Measurements from ENCODE around the gene DIP2C. TPM values are rescaled to one million over a fixed set of nuclear protein-coding genes. Genes with fewer than 3 reads are reported as not detected.
A peak's percentile ranks its signal among the peaks of the same experiment; 100 is the strongest.

Gene DIP2C
- total RNA-seq, 2 experiments from 2014 or later: 2.0 to 2.3 TPM

DNA sequence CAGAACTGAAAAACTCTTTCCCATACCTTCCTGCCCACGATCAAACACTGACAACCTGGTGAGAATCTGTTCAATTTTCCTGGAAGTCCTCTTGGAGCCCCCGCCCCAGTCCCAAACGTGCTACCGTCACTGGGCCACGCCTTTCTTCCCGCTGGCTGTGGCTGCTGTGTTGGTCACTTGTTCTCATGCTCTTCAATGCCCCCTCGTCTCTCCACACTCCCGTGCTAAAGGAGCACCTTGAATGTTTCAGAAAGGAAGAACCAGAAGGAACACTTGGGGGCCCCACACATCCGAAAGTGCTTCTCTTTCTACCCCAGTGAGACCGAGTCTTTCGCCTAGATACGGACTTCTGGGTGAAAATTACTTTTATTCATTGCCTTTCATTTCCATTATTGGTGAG lies 215.1 kb downstream of the DIP2C start:
- Mint-ChIP-seq H3K27me3 (peaks cover 6% of the 10 kb centered on the region), H3K27ac (no peak overlapping the region), H3K36me3 (ENCODE audit: low read depth) (peaks cover 9% of the 10 kb centered on the region), H3K9me3 (peaks cover 12% of the 10 kb centered on the region), H3K4me3 (no peak overlapping the region), H3K4me1 (peaks cover 27% of the 10 kb centered on the region)
- CTCF ChIA-PET: no interaction called here
- POLR2A ChIA-PET: no interaction called here
- no peak for DNase-seq

DNA sequence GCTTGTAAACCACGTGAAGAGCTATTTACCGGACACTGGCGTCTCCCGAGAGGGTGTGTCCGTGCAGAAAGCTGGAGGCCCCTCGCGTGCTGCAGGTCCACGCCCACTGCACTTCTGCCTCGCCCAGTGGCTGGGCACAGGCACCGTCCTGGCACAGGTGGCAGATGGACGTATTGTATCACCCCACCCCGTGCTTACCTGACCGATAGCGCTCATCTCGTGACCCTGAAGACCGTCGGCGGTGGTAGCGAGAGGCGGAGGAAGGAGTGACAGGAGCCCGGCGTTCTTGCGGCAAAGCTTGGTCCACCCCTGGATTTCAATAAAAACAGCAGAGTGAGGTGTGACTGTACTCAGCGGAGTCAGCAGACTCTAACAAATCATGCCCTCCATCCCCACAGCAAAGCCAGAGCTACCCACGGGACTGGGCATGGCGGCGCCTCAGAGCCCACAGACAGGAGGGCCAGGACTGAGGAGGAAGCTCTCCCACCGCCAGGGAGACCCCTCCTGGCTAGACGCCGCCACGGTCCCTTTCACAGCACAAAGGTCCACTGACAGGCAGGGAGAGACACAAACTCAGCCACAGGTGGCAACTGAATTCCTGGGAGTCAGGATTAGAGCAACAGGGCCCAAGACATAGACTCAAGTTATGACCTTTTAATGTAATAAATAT lies 217.1 kb downstream of the DIP2C start:
- H3K27ac Mint-ChIP-seq: no peak overlapping the region
- peaks cover 33% of the 10 kb centered on the region for H3K4me1 Mint-ChIP-seq
- POLR2A ChIA-PET: no interaction called here
- H3K27me3 Mint-ChIP-seq: peaks cover 6% of the 10 kb centered on the region
- CTCF ChIA-PET: interaction anchor here (1.0 kb wide), 1 partner anchor 13 kb away, joined by 4 read pairs; no protein-coding TSS in a partner anchor
- H3K9me3 Mint-ChIP-seq: peaks cover 10% of the 10 kb centered on the region
- no peak for DNase-seq
- H3K4me3 Mint-ChIP-seq: no peak overlapping the region
- H3K36me3 Mint-ChIP-seq (ENCODE audit: low read depth): peaks cover 12% of the 10 kb centered on the region

DNA sequence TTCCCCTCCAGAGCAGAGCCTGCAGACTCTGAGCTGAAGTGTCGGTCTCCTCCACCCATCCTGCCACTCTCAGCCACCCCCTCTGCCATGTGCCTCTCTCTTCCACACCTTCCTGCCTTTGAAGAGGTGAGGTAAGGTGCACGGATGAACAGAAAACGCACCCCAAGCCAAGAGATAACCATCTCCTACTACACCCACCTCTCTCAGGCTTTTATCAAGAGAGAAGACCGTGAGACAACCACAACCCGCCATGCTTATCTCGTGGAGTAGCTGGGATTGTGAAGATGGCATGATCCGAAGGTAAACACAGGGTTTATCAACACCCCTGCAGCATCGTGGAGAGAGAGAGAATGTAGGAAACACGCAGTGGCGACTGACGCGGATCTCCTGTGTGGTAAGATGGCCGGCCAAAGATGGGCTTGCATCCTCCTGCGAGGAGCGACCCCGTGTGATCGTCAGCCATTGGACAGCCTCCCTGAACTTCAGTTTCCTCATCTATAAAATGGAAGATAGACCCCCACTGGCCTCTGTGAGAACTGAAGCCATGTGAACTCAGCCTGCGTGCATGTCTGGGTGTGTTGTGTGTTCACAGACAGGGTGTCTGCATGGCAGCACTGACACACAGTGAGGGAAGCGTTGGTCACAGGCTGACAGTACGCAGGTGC lies 219.0 kb downstream of the DIP2C start:
- peak; percentile 63 for DNase-seq
- ChIA-PET CTCF (no interaction called here), POLR2A (no interaction called here)
- Mint-ChIP-seq H3K27me3 (peaks cover 6% of the 10 kb centered on the region), H3K36me3 (ENCODE audit: low read depth) (peaks cover 7% of the 10 kb centered on the region), H3K4me3 (peak overlapping the region; percentile 55), H3K9me3 (peaks cover 6% of the 10 kb centered on the region), H3K4me1 (peaks cover 30% of the 10 kb centered on the region), H3K27ac (peak overlapping the region; percentile 87)

DNA sequence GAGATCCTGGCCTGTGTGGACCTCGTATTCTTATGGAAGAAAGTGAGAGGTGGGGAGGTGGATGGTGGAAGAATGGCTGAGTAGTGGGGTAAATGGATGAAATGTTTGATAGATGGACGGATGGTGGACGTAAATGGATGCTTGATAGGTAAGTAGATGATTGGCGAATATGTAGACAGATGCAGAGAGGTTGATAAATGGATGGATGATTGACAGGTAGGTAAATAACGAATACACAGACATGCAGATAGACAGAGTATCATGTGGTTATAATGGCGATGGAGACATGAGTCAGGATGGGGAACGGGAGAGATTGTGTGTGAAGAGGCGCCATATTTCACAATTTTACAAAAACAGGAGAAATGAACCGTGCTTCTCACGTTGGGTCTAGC lies 219.5 kb downstream of the DIP2C start:
- CTCF ChIA-PET: no interaction called here
- no peak for DNase-seq
- H3K27me3 Mint-ChIP-seq: peaks cover 6% of the 10 kb centered on the region
- H3K27ac Mint-ChIP-seq: peak overlapping the region; percentile 87
- no peak overlapping the region for H3K4me3 Mint-ChIP-seq
- peaks cover 7% of the 10 kb centered on the region for H3K36me3 Mint-ChIP-seq (ENCODE audit: low read depth)
- POLR2A ChIA-PET: no interaction called here
- H3K9me3 Mint-ChIP-seq: peaks cover 4% of the 10 kb centered on the region
- peaks cover 30% of the 10 kb centered on the region for H3K4me1 Mint-ChIP-seq

DNA sequence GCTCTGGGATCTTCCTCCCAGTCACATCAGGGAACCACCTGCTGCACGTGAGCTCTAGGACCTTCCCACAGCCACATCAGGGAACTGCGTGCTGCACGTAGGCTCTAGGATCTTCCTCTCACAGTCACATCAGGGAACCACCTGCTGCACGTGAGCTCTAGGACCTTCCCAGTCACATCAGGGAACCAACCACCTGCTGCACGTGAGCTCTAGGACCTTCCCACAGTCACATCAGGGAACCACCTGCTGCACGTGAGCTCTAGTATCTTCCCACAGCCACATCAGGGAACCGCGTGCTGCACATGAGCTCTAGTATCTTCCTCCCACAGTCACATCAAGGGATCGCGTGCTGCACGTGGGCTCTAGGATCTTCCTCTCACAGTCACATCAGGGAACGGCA lies 229.7 kb downstream of the DIP2C start:
- Mint-ChIP-seq H3K9me3 (peaks cover 6% of the 10 kb centered on the region), H3K27ac (no peak overlapping the region), H3K27me3 (peaks cover 18% of the 10 kb centered on the region), H3K36me3 (ENCODE audit: low read depth) (peaks cover 10% of the 10 kb centered on the region), H3K4me1 (peaks cover 6% of the 10 kb centered on the region), H3K4me3 (no peak overlapping the region)
- no peak for DNase-seq
- ChIA-PET POLR2A (no interaction called here), CTCF (interaction anchor here (0.8 kb wide), 2 partner anchors 9 to 13 kb away, joined by 3 to 4 read pairs; no protein-coding TSS in a partner anchor)

DNA sequence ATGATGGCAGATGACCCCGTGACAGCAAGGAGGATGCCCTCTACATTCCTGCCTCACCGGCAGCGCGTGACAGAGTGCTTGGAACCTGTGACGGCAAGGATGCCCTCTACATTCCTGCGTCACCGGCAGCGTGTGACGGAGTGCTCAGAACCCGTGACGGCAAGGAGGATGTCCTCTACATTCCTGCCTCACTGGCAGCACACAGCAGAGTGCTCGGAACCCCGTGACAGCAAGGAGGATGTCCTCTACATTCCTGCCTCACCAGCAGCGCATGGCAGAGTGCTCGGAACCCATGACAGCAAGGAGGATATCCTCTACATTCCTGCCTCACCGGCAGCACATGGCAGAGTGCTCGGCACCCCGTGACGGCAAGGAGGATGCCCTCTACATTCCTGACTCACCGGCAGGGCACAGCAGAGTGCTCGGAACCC lies 231.0 kb downstream of the DIP2C start:
- no peak overlapping the region for H3K27ac Mint-ChIP-seq

DNA sequence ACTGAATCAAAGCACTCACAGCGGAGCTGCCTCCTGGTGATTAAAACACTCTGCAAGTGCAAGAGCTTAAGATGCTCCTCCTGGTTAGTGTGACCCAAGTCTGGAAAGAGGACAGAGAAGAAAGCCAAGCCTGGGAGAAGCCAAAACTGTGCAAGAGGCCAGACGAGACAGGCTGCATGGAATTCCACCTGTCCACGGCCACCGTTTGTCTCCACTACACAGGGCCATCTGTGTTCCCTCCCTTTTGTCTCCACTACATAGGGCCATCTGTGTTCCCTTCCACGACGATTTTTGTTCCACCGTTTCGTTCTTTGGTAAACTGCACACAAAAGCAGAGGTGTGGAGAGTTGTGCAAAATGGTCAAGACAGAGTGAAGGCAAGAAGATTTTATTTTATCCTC lies 233.0 kb downstream of the DIP2C start:
- peaks cover 22% of the 10 kb centered on the region for H3K4me1 Mint-ChIP-seq
- POLR2A ChIA-PET: no interaction called here
- DNase-seq: no peak
- peaks cover 4% of the 10 kb centered on the region for H3K9me3 Mint-ChIP-seq
- peaks cover 7% of the 10 kb centered on the region for H3K27me3 Mint-ChIP-seq
- peaks cover 2% of the 10 kb centered on the region for H3K36me3 Mint-ChIP-seq (ENCODE audit: low read depth)
- peak overlapping the region; percentile 32 for H3K27ac Mint-ChIP-seq
- no peak overlapping the region for H3K4me3 Mint-ChIP-seq
- CTCF ChIA-PET: no interaction called here

More for the DNA sequence above, 231.0 kb downstream of the DIP2C start:
- Mint-ChIP-seq H3K4me3 (no peak overlapping the region), H3K9me3 (peaks cover 7% of the 10 kb centered on the region), H3K36me3 (ENCODE audit: low read depth) (peaks cover 4% of the 10 kb centered on the region), H3K4me1 (peaks cover 9% of the 10 kb centered on the region), H3K27me3 (peaks cover 13% of the 10 kb centered on the region)
- ChIA-PET POLR2A (no interaction called here), CTCF (no interaction called here)
- no peak for DNase-seq

DNA sequence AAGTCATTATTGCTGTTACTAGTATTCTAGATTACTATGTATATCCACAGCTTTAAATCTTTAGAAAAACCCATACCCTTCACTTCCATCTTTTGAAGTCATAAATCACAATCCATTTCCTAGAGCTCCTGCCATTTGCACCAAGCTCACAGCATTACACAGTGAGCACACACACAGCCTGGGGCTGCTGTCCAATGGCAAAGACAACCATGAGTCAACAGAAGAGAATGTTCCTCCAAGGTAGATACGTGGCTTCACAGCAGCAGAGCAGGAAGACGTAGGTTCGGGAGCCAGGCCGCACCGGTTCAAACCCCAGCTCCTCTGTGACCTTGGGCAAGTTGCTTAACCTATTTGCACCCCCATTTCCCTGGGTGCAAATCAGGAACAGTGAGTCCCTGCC lies 234.6 kb downstream of the DIP2C start:
- ChIA-PET POLR2A (no interaction called here), CTCF (no interaction called here)
- Mint-ChIP-seq H3K4me1 (peaks cover 38% of the 10 kb centered on the region), H3K9me3 (peaks cover 4% of the 10 kb centered on the region), H3K4me3 (no peak overlapping the region), H3K36me3 (ENCODE audit: low read depth) (peaks cover 2% of the 10 kb centered on the region), H3K27ac (peak overlapping the region; percentile 78), H3K27me3 (peaks cover 4% of the 10 kb centered on the region)
- no peak for DNase-seq

DNA sequence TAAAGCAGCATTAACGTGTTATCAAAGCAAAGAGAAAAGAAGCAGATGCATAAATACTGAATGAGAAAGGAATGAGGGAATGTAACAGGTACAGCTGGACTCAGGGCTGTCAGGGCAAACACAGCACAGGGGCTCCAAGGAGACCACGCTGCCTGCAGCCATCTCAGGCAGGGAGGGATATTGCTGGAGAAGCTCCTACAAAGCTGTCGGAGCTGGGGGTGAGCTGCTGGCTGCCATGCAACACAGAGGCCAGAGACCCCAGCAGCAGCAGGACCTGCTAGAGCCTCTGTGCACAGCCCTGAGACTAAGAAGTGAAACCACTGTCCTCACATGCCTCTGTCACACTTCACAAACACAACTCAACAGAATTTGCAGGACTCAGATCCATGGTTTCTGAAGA lies 235.8 kb downstream of the DIP2C start:
- POLR2A ChIA-PET: no interaction called here
- Mint-ChIP-seq H3K27me3 (peaks cover 4% of the 10 kb centered on the region), H3K27ac (no peak overlapping the region), H3K4me3 (no peak overlapping the region), H3K36me3 (ENCODE audit: low read depth) (peaks cover 2% of the 10 kb centered on the region), H3K9me3 (peaks cover 4% of the 10 kb centered on the region), H3K4me1 (peaks cover 43% of the 10 kb centered on the region)
- DNase-seq: no peak
- CTCF ChIA-PET: no interaction called here

DNA sequence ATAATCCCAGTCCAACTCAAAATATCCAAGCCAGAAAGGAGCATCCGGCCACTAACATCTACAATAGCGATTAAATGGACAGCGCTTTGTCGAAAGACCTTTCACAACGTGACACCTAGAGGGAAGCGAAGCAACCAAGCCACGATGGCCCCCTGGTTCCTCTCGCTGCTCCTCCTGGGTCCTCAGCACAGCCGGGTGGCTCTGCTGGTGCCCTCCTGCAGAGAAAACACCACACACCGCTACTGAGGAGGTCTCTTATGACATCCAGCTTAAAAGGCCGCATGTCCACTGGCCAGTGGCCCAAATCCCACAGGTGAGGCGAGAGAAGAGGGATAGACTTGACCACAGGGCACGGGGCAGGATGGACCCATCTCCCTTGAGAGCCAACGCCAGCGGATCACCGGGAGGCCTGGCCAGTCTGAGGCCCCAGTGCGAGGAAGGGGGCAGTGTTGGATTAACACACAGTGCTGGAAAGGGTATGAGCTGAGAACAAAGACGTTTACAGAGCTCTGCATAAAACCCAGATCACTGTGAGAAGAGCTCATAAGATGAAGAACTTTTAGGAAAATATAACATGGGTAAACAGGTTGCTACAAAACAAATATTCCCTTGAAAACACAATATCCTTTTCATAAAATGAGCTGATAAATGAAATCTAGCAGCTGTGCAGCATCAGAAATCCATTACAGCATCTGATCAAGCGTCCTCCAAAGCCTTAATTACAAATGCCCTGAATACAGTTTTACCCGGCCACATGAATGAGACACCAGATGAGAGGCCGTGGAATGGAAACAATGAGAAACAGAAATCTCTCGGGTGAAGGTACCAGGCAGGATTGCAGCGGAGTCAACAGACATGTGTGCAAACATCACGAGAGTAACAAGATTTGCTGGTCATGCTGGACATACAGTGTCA lies 236.7 kb downstream of the DIP2C start:
- ChIA-PET CTCF (no interaction called here), POLR2A (no interaction called here)
- H3K27me3 Mint-ChIP-seq: peaks cover 4% of the 10 kb centered on the region
- H3K4me3 Mint-ChIP-seq: no peak overlapping the region
- H3K9me3 Mint-ChIP-seq: peaks cover 4% of the 10 kb centered on the region
- DNase-seq: no peak
- H3K4me1 Mint-ChIP-seq: peaks cover 43% of the 10 kb centered on the region
- H3K27ac Mint-ChIP-seq: no peak overlapping the region
- peaks cover 2% of the 10 kb centered on the region for H3K36me3 Mint-ChIP-seq (ENCODE audit: low read depth)

DNA sequence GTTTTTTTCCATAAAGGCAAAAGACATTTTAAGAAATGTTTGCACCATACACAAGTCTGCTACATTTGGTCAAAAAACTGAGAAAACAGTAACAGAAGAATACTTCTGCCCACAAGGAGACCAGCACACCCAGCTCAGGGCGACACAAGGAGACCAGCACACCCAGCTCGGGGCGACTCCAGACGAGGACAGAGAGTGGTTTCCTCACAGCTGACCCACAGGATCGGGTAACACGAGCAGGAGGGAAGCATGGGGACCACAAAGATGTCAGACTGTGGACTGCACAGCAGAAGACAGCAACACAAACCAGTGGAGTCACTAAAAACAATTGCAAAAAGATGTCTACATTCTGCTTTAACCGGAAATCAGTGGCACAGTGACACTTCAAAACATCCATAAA lies 237.6 kb downstream of the DIP2C start:
- POLR2A ChIA-PET: no interaction called here
- Mint-ChIP-seq H3K4me3 (peak overlapping the region; percentile 55), H3K27me3 (peaks cover 4% of the 10 kb centered on the region), H3K9me3 (peaks cover 4% of the 10 kb centered on the region), H3K4me1 (peaks cover 43% of the 10 kb centered on the region), H3K36me3 (ENCODE audit: low read depth) (peaks cover 2% of the 10 kb centered on the region), H3K27ac (peak overlapping the region; percentile 89)
- CTCF ChIA-PET: no interaction called here
- DNase-seq: no peak

DNA sequence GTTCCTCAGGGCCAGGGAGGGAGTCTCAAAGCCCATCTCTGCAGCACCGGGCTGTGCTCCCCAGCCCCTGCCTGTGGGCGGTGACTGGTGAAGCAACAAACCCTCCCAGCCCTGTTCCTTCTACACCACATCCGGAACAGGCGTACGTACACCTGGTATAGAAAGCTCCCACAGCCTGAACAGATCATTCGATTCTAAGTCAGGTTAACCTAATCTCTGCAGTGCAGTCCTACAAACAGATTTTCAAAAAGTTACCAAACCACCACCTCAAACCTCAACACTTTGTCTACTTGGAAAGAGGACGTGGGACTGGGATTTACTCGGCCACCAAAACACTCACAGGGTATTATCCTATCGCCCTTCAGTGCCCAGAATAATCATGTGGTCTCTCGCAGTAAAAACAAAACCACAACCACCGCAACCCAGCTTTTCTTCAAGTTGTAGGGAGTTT lies 238.4 kb downstream of the DIP2C start:
- CTCF ChIA-PET: interaction anchor here (0.7 to 1.0 kb wide), 2 partner anchors 9 to 108 kb away, joined by 3 read pairs; no protein-coding TSS in a partner anchor
- H3K36me3 Mint-ChIP-seq (ENCODE audit: low read depth): peaks cover 2% of the 10 kb centered on the region
- POLR2A ChIA-PET: no interaction called here
- peaks cover 4% of the 10 kb centered on the region for H3K27me3 Mint-ChIP-seq
- H3K4me3 Mint-ChIP-seq: peak overlapping the region; percentile 55
- peaks cover 4% of the 10 kb centered on the region for H3K9me3 Mint-ChIP-seq
- H3K27ac Mint-ChIP-seq: peak overlapping the region; percentile 89
- H3K4me1 Mint-ChIP-seq: peaks cover 41% of the 10 kb centered on the region
- DNase-seq: peak; percentile 81

DNA sequence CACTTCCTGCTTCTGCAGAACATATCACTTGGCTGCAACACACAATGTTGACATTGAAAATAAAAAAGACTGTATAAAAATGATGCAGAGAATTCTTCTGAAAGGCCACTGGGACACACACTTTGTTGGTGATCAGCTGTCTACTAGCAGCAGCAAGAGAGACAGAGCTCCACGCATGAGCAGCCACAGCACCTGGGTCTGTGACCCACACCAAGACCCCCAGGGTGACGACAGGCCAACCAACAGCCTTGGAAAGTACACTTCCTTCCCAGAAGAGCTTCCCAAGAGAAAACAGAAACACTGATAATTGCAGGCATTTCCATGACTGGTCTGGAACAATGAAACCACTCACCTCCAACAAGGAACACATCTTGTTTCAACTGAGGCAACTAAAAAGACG lies 239.0 kb downstream of the DIP2C start:
- Mint-ChIP-seq H3K4me1 (peaks cover 41% of the 10 kb centered on the region), H3K27ac (peak overlapping the region; percentile 89), H3K9me3 (peaks cover 4% of the 10 kb centered on the region), H3K36me3 (ENCODE audit: low read depth) (peaks cover 2% of the 10 kb centered on the region), H3K4me3 (peak overlapping the region; percentile 55), H3K27me3 (peaks cover 4% of the 10 kb centered on the region)
- DNase-seq: no peak
- POLR2A ChIA-PET: no interaction called here
- CTCF ChIA-PET: interaction anchor here (1.0 kb wide), 1 partner anchor 107 kb away, joined by 3 read pairs; no protein-coding TSS in a partner anchor

Measured in activated CD4-positive, alpha-beta T cell treated with anti-CD3 and anti-CD28 coated beads, Interleukin-2, amount 10 ng/mL, durations not matched to agents 7 days and 5 days (primary cell).